GDM1 (cell line): Measurements from ENCODE around the gene ZNF184.
"Not testable (repeated sequence)": the region's sequence is repeated elsewhere in the genome, so short reads cannot be mapped to it uniquely, and the experiment has no call there.

ENCODE experiments used
- DNase-seq: peaks from one replicate; lab custom pipeline; 2025; lab: John Stamatoyannopoulos, UW

The ZNF184 gene

GRCh38 chr6:27424851-27425250 is 48.1 kb downstream of the ZNF184 start:
- not testable (repeated sequence) for DNase-seq

GRCh38 chr6:27422651-27423332 is 50.1 kb downstream of the ZNF184 start:
- no peak for DNase-seq

- no peak for DNase-seq
Measured at GRCh38 chr6:27419363-27419762, 53.5 kb downstream of the ZNF184 start.

- DNase-seq, result no peak
Measured at GRCh38 chr6:27415898-27416297, 57.0 kb downstream of the ZNF184 start.

GRCh38 chr6:27414996-27415395 is 57.9 kb downstream of the ZNF184 start:
- DNase-seq, result no peak

- DNase-seq, result no peak
Measured at GRCh38 chr6:27414300-27414699, 58.6 kb downstream of the ZNF184 start.

- DNase-seq, result no peak
Measured at GRCh38 chr6:27407153-27407814, 65.6 kb downstream of the ZNF184 start.

- DNase-seq, result no peak
Measured at GRCh38 chr6:27406085-27406484, 66.8 kb downstream of the ZNF184 start.

GRCh38 chr6:27400877-27401642 is 71.8 kb downstream of the ZNF184 start:
- no peak for DNase-seq
